Right ventricle myocardium inferior (tissue), 1 donor: Measurements from ENCODE around the gene FDXACB1. TPM values are rescaled to one million over a fixed set of nuclear protein-coding genes. Genes with fewer than 3 reads are reported as not detected.
"Not testable (repeated sequence)": the region's sequence is repeated elsewhere in the genome, so short reads cannot be mapped to it uniquely, and the experiment has no call there.

Experiments
- ATAC-seq: fragments of 200-7000 bp; cut with Tn5 transposase; one replicate; pipeline ENCODE4 v1.9.1; 2020; ENCODE audit warnings: mild to moderate bottlenecking, moderate library complexity
- DNase-seq: peaks from one replicate; pipeline ENCODE4 v3.0.0; 2021; ENCODE audit errors: missing footprints
- intact Hi-C: fragments of 100-400 bp; cut with DNase I; formaldehyde crosslinking; loops from one replicate; pipeline ENCODE4 v1.11.0; 2022
- total RNA-seq: library from RNA; stranded (reverse); fragmentation: NEBNext Ultra II Directional; extraction: Animal tissue kit (Norgen Biotek cat#: 25700); gene quantifications from one replicate; pipeline ENCODE4 v1.2.1, GENCODE V29; 2021
- donor health status: DM: no; HTN: yes; CAD: no; lungs with severe emphysema.

The FDXACB1 gene
- total RNA-seq, 1 donor from 2014 or later = 1.2 TPM

DNA sequence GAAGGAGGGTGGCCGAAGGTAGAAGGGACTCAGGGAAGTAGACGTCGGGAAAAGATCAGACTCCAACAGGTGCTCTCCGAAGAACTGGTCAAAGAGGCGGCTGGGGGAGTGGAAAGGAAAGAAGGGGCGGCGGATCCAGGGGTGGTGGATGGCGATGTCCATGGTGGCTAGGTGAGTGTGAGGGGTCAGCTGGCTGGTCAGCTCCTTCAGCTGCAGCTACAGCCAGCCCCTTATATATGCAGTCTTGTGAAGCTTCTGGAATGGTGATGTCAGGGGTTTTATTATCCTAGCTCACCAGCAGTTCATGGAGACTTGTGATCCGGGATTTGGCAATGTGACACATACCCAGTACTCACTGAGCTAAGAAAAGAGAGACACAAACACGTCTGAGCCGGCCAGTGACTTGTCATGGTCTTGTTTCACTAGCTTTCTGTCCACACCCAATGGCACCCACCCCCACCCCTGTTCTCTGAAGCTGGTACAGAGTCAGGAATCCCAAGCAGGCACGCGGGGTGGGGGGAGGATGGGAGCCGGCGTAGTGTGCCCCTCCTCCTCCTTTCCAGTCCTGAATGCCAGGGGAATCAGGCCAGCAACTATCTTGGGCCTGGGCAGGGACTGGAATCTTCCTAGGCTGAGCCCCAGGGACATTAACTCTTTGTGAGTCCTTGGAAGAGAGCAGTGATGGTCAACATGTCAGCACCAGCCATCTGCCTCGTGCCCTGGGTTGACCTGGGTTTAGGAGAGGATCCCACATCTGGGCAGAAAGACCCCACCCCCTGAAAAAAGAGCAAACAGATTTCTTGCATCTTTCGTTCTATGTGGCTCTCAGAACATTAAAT lies 32.8 kb upstream of the FDXACB1 start, which contains the start of gene CRYAB:
TSS of gene CRYAB (minus strand) at position 208 of the 839 bp plus-strand sequence. CDS start at position 162, 46 bp downstream.
- DNase-seq = peak; percentile 91
- peak; percentile 84 for ATAC-seq
- intact Hi-C loops = loop anchor here (1.0 kb wide), 1 partner anchor 32 kb away; the partner anchor contains the start of genes CFAP68 and FDXACB1

DNA sequence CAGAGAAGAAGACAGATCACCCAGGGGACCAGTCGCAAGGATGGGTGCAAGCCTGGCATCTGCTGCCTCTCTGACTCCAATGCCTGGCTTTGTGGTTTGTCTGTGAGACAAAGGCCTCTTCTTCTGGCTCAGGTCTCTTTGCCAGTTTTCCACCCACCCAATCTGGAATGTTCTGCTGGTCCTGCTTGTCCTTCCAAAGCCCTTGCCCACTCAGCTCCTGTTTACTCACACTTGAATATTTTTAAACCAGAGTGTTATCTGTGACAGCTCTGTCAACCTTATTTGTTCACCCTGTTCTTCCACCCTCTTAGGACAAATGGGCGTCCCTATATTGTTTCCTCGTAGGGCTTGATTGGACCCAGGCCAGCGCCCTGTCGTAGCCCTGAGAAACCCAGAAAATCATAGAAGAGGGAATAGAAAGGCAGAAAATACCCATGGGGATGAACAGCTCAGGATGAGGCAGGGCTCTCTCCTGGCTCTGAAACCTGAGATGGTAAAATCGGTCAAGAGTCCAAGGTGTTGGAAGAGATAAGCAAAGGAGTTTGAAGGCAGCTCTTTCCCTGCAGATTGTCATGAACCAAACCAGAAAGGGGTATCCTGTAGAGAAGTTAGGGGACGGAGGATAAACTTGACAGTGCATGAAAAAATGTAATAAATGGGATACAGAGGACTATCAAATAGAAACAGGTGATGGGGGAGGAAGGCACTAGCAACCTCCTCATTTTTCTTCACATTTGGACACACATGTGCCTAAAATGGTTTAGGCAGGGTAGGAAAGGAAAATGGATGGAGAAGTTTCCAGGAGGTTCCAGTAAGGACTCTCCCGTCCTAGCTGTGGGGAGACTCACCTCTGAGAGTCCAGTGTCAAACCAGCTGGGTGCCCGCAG lies 32.0 kb upstream of the FDXACB1 start:
- ATAC-seq (peak; percentile 14), DNase-seq (no peak)
- intact Hi-C loops = no loop called here

DNA sequence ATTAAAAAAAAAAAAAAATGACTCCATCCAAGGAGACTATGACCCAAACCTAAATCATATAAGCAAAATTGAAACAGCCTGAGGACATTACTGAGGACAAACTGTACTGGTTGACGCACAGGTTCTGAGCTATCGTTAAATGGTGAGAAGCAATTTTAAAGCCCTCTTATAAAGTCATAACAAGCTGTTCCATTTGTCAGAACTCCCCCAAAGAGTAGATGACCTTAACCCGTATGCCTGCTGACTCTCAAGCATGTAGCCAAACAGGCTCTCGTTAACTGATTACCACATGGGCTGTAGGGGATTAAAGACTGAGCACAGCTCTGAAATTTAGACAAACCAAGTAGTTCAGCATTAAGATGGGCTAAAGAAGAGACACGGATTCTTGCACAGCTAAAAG lies 30.4 kb upstream of the FDXACB1 start:
- DNase-seq (no peak), ATAC-seq (no peak)
- intact Hi-C loops = no loop called here

DNA sequence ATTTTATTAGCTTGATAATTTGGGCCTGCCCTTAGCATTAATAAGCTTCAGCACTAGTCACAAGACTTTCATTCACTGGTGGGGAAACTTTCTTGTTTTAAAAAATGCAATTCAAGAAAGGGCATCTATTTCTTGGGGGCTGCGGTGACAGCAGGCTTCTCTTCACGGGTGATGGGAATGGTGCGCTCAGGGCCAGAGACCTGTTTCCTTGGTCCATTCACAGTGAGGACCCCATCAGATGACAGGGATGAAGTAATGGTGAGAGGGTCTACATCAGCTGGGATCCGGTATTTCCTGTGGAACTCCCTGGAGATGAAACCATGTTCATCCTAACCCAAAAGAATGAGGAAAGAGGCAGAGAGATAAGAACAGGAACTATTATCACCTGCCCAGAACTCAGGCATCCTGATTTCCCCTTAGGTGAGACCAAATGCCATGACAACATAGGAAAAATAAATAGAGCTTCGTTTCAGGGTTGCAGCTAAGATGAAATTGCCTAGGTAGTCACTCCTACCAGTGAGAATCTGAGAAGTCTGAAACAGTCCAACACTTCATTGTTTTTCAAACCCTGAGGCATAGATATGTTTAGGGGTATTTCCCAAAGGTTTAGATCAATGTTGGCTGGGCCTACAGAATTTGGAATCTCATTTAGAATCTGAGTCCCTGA lies 29.8 kb upstream of the FDXACB1 start:
- ATAC-seq (no peak), DNase-seq (no peak)
- intact Hi-C loops = no loop called here

DNA sequence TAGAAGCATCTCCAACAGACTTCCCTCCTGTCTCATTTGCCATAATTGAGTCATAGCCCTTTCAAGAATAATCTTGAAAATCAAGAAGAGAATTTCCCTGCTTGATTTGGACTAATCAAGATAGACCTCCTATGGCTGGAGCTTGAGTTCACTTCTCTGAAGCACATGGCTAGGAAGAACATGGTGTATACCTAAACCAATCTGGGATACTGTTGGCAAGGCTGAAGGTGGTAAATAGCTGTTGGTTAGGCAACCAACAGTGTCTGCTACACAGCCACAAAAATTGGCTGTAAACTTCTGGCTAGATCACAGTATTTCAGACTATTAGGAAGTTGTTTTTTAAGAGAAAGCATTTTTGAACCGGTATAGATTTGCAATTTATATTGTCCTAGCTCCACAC lies 27.7 kb upstream of the FDXACB1 start:
- intact Hi-C loops = no loop called here
- DNase-seq (no peak), ATAC-seq (no peak)

DNA sequence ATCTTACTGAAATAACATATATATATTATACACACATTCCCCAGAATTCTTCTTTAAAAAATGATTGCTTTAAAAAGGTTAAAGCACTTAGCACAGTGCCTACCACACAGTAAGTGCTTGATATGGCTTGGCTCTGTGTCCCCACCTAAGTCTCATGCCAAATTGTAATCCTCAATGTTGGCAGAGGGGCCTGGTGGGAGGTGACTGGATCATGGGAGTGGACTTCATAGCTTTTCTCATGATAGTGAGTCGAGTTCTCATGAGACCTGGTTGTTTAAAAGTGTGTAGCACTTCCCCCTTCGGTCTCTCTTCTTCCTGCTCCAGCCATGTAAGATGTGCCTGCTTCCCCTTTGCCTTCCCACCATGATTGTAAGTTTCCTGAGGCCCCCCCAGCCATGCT lies 26.4 kb upstream of the FDXACB1 start:
- ATAC-seq (peak; percentile 58), DNase-seq (peak; percentile 47)
- intact Hi-C loops = no loop called here

DNA sequence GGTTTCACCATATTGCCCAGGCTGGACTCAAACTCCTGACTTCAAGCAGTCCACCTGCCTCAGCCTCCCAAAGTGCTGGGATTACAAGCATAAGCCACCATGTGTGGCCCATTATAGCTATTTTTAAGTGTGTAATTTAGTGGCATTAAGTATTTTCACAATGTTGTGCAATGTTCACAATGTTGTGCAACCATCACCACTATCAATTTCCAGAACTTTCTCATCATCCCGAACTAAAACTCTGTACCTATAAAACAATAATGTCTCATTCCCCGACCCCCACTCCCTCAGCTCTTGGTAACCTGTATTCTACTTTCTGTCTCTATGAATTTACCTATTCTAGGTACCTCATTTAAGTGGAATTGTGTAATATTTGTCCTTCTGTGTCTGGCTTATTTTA lies 7.9 kb upstream of the FDXACB1 start:
- no peak for DNase-seq
- intact Hi-C loops = no loop called here
- no peak for ATAC-seq

DNA sequence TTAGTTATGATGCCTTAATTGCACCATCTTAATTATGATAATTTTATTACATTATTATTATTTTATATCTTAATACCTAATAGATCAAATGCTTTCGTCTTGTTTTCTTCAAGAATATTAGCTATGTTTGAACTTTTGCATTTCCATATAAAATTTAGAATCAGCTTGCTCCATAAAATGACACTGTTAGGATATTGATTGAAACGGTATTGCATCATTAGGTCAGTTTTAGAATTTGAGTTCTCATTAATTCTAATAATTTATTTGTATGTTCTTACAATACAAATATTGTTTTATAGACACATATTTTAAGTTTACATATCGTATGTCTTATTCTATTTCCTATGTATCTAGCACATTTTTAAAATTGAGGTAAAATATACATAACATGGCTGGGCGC lies 7.1 kb upstream of the FDXACB1 start:
- DNase-seq (no peak), ATAC-seq (no peak)
- intact Hi-C loops = no loop called here

DNA sequence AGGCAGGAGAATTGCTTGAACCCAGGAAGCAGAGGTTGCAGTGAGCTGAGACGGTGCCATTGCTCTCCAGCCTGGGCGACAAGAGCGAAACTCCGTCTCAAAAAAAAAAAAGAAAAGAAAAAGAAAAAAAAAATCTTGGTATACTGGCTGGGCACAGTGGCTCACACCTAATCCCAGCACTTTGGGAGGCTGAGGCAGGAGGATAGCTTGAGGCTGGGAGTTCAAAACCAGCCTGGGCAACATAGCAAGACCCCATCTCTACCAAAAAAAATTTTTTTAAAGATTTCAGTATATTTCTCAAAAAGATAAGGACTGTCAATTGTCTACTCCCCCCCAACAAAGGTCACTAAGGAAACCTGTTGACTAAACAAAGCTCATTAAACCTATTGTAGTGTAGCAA lies 6.1 kb upstream of the FDXACB1 start:
- DNase-seq, ATAC-seq, intact Hi-C loops: not testable (repeated sequence)

DNA sequence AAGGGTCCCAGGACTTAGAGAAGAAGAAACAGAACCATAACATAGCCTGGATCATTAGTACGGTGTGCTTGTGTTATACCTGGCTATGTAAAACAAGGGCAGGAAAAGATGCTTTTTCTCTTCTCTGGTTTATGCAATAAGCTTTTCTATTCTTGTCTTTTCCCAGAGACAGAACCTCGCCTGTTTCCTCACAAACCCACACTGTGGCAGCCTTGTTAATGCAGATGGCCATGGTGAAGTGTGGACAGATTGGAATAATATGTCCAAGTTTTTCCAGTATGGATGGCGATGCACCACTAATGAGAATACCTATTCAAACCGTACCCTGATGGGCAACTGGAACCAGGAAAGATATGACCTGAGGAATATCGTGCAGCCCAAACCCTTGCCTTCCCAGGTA lies 3.2 kb upstream of the FDXACB1 start:
- no peak for DNase-seq
- no peak for ATAC-seq
- intact Hi-C loops = no loop called here

DNA sequence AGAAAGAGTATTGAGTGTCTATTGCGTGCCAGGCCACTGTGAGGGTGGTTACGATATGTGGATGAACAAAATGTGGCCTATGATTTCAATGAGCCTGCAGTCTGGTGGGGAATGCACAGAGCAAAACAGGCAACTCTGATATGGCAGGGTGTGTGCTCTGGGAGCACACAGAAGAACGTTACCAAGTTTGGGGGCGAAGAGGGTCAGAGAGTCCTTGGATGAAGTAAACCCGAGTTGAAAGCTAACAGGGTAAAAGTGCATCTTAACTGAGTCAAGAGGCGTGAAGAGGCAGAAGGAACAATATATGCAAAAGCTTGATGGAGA lies 634 bp upstream of the FDXACB1 start:
- peak; percentile 2 for ATAC-seq
- intact Hi-C loops = loop anchor here (1.0 to 2.0 kb wide), 5 partner anchors 33 to 207 kb away; partner anchors contain the start of genes DLAT, HSPB2, SDHD and TIMM8B
- no peak for DNase-seq

DNA sequence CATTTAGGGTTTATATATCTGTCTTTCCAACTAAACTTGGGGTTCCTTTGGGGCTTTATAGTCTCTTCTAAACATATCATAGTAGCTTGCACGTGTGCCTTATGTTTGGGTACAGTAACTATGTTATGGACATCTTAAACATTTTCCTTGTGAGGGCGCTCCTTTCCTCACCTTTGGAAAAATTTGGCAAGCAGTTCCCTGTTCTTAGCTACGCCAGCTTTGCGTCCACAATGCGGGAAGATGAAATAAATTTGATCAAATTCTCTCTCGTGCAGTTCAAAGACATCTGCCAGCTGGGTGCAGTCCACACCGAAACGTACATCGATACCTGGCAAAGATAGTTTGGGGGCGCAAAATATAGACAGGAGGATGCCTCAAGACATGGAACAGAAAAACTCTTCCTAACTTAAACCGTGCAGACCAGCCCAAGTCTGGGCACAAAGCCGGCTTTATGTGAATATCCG lies 548 bp downstream of the FDXACB1 start:
- DNase-seq (no peak), ATAC-seq (no peak)
- intact Hi-C loops = loop anchor here (2.0 kb wide), 3 partner anchors 48 to 208 kb away; partner anchors contain the start of genes SDHD and TIMM8B

DNA sequence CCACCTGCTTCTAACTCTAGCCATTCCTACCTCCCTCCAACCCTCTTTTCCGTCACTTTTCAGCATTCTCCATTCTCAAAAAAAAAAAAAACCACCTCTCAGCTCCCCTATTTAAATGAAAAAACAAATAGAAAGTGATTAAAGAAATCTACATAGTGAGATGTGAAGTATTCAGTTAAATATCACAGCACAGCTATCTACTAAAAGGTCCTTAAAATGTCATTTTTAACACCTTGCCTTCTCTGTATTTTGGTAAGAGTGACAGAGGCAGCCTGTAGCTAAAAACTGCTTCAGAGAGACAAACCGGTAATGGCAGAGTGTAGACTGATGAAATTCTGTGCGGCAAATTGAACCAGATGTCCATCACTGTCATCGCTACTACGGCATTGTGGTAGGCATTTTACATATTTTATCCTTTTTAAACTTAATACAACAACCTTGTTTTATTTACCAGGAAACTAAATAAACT lies 7.2 kb downstream of the FDXACB1 start:
- intact Hi-C loops = no loop called here
- no peak for DNase-seq
- no peak for ATAC-seq

DNA sequence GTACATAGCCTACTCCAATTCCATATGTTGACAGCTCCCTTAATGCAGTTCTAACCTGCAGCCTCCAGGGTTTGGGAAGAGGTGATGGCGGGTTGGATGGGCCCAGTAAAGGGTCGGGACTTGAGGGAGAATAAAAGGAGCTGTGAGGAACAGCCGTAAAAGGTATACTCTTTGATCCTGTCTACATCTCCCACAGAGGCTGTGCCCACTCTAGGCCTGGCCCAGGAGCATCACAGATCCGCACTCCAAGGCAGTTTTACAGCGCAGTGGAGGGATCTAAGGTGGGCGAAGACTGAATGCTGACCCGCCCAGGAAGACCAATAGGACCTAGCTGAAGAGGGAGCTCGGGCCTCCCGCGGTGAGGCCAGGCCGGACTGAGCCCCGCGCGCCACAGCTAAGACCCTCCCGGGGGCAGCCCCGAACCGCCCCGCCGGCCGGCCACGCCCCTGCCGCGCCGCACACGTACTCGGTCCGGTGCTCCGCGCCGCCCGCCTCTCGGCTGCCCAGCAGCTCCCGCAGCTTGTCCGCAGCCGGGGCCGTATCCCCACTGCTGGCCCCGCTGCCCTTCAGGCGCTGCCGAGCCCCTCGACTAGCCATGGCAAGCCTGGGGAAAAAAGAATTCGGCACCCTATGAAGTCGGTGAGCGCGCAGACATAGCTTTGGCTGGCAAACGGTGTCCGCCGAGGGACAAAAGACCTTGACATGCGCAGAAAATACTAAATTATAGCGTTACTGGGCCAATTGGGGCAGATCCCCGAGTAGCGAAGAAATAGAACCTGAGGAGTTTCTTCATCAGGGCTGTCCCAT lies 7.9 kb downstream of the FDXACB1 start, which contains the start of gene ALG9:
TSS of gene ALG9 (minus strand) at position 696 of the 807 bp plus-strand sequence. CDS start at position 597, 99 bp downstream.
- DNase-seq (peak; percentile 87), ATAC-seq (peak; percentile 94)
- intact Hi-C loops = no loop called here

DNA sequence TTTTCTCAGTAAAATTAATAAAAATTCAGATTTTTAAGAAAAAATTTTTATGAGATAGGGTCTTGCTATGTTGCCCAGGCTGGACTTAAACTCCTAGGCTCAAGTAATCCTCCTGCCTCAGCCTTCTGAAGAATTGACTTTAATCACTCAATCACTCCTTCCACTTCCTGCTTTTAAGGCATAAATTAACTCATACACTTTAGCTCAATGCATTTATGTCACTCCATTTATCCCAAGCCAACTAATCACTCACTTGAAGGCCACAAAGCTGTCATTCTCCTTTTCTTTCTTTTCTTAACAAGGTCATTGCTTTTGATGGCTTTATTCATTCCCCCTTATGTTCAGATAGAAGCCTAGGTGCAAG lies 8.5 kb downstream of the FDXACB1 start:
- intact Hi-C loops = no loop called here
- no peak for ATAC-seq
- no peak for DNase-seq

DNA sequence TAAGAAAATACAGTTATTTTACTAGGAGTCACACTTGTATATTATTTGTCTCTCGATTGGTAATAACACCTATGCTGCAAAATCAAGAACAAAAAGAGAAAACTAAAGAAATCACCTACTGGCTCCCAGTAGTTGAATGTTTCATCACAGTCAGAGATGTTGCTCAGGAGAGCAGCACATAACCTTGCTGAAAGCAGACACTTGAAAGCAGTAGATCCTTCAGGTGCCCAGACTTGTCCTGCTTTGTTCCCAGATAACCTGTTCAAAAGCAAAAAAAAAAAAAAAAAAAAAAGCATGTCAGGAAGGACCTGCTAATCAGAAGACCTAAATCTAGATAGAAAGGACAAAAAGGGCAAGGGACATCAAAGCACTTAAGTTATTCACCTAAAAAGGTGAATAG lies 8.9 kb downstream of the FDXACB1 start:
- DNase-seq (no peak), ATAC-seq (no peak)
- intact Hi-C loops = no loop called here

DNA sequence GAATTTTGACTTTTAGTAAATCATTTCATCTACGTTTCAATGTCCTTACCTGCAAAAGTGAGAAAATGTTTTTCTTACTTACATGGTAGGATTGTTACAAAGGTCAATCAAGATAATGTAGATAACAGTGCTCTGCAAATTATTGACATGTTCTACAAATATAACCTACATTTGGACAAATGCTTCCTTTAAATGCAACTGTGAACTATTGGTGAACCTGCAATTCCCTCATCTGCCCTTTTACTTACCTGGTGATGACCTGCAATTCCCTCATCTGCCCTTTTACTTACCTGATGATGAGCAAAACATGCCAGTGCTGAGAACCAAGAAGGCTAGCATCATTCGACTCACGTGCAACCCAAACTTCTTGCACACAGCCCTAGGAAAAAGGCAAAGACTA lies 18.7 kb downstream of the FDXACB1 start:
- ATAC-seq = no peak
- no peak for DNase-seq
- intact Hi-C loops = no loop called here

DNA sequence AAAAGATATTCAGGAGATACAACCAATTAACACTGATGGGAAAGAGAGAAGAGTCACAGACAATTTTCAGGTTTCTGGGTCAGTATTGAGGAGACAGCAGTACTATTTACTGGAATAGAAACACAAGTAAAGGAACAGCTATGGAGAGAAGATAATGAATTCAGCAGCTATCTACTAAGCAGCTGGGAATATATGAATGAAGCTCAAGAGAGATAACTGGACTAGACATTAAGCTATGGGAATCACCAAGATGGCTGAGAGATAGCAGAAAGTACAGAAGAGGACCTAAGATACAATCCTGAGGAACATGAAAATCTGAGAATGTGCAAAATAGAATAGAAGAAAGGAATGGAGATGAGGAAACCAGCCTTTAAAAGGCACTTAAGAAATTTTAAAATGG lies 23.5 kb downstream of the FDXACB1 start:
- intact Hi-C loops = no loop called here
- DNase-seq (no peak), ATAC-seq (no peak)
